SK-N-SH treated with all-trans-retinoic acid at 6 μM for 48 hours (cell line): ENCODE measurements around the gene PRR36.

ENCODE experiments used
- ATAC-seq: fragments of 200-7000 bp; cut with Tn5 transposase; 3 replicates; pipeline ENCODE4 v1.9.1; 2020; ENCODE audit warnings: mild to moderate bottlenecking, moderate library complexity
- ARNTL ChIP-seq: fragments of 450-650 bp; formaldehyde crosslinking; IDR thresholded peaks from 2 replicates; pipeline ENCODE4 v1.5.0; 2020; ENCODE audit warnings: low read depth, mild to moderate bottlenecking, moderate library complexity, borderline replicate concordance
- BACH2 ChIP-seq: fragments of 250-450 bp; sonication (Bioruptor Pico); IDR thresholded peaks from 2 replicates; pipeline ENCODE4 v1.9.0; 2021; ENCODE audit warnings: mild to moderate bottlenecking, borderline replicate concordance
- CREB5 ChIP-seq: fragments of 250-450 bp; sonication (Bioruptor Pico); IDR thresholded peaks from 2 replicates; pipeline ENCODE4 v1.5.1; 2020; ENCODE audit warnings: low read depth, mild to moderate bottlenecking, moderate library complexity
- CSDC2 ChIP-seq: fragments of 250-450 bp; sonication (Bioruptor Pico); IDR thresholded peaks from 2 replicates; pipeline ENCODE4 v1.5.0; 2020; ENCODE audit warnings: mild to moderate bottlenecking, moderate library complexity
- ESRRG ChIP-seq: fragments of 250-450 bp; sonication (Bioruptor Pico); IDR thresholded peaks from 2 replicates; pipeline ENCODE4 v1.6.1; 2021; ENCODE audit warnings: mild to moderate bottlenecking
- GLIS3 ChIP-seq: fragments of 250-450 bp; sonication (Bioruptor Pico); IDR thresholded peaks from 2 replicates; pipeline ENCODE4 v1.5.0; 2020; ENCODE audit warnings: mild to moderate bottlenecking, moderate library complexity
- ISL1 ChIP-seq: fragments of 250-450 bp; sonication (Bioruptor Pico); IDR thresholded peaks from 2 replicates; pipeline ENCODE4 v2.1.2; 2022; ENCODE audit warnings: mild to moderate bottlenecking, moderate library complexity
- OSR1 ChIP-seq: fragments of 250-450 bp; sonication (Bioruptor Pico); IDR thresholded peaks from 2 replicates; pipeline ENCODE4 v1.8.0; 2022; ENCODE audit warnings: moderate library complexity, mild to moderate bottlenecking, inconsistent platforms
- PATZ1 ChIP-seq: fragments of 250-450 bp; sonication (Bioruptor Pico); IDR thresholded peaks from 2 replicates; pipeline ENCODE4 v1.8.0; 2020; ENCODE audit warnings: mild to moderate bottlenecking, moderate library complexity, borderline replicate concordance
- POU6F1 ChIP-seq: fragments of 250-450 bp; sonication (Bioruptor Pico); IDR thresholded peaks from 2 replicates; pipeline ENCODE4 v1.8.0; 2021; ENCODE audit warnings: low read depth, mild to moderate bottlenecking, moderate library complexity, borderline replicate concordance
- PPARA ChIP-seq: fragments of 250-450 bp; sonication (Bioruptor Pico); IDR thresholded peaks from 2 replicates; pipeline ENCODE4 v1.5.0; 2020; ENCODE audit warnings: mild to moderate bottlenecking, borderline replicate concordance
- RARB ChIP-seq: fragments of 250-450 bp; sonication (Bioruptor Pico); IDR thresholded peaks from 2 replicates; pipeline ENCODE4 v1.8.0; 2021; ENCODE audit warnings: mild to moderate bottlenecking, moderate library complexity
- SNAI2 ChIP-seq: fragments of 250-450 bp; sonication (Bioruptor Pico); IDR thresholded peaks from 2 replicates; pipeline ENCODE4 v1.5.0; 2020; ENCODE audit warnings: mild to moderate bottlenecking, moderate library complexity
- TCF4 ChIP-seq: fragments of 250-450 bp; sonication (Bioruptor Pico); IDR thresholded peaks from 2 replicates; pipeline ENCODE4 v1.8.0; 2021; ENCODE audit warnings: mild to moderate bottlenecking, moderate library complexity, borderline replicate concordance
- TOX ChIP-seq: fragments of 250-450 bp; sonication (Bioruptor Pico); IDR thresholded peaks from 2 replicates; pipeline ENCODE4 v1.8.0; 2021; ENCODE audit warnings: mild to moderate bottlenecking, moderate library complexity, borderline replicate concordance
- TSHZ2 ChIP-seq: fragments of 250-450 bp; sonication (Bioruptor Pico); IDR thresholded peaks from 2 replicates; pipeline ENCODE4 v1.5.0; 2020; ENCODE audit warnings: mild to moderate bottlenecking, moderate library complexity
- ZC3H10 ChIP-seq: fragments of 250-450 bp; sonication (Bioruptor Pico); IDR thresholded peaks from 2 replicates; pipeline ENCODE4 v1.5.1; 2021; ENCODE audit warnings: mild to moderate bottlenecking, moderate library complexity
- ZFP30 ChIP-seq: fragments of 450-650 bp; formaldehyde crosslinking; IDR thresholded peaks from 2 replicates; pipeline ENCODE4 v1.5.0; 2022; ENCODE audit warnings: mild to moderate bottlenecking, moderate library complexity
- ZNF565 ChIP-seq: fragments of 450-650 bp; formaldehyde crosslinking; conservative IDR thresholded peaks from 2 replicates; pipeline ENCODE4 v1.5.0; 2020; ENCODE audit warnings: low read depth, mild to moderate bottlenecking, moderate library complexity
- ZNF70 ChIP-seq: fragments of 450-650 bp; formaldehyde crosslinking; IDR thresholded peaks from 2 replicates; pipeline ENCODE4 v1.5.0; 2020; ENCODE audit warnings: mild to moderate bottlenecking, moderate library complexity
- ZNF8 ChIP-seq: fragments of 450-650 bp; formaldehyde crosslinking; IDR thresholded peaks from 2 replicates; pipeline ENCODE4 v1.5.0; 2020; ENCODE audit warnings: mild to moderate bottlenecking, moderate library complexity

The PRR36 gene

GRCh38 chr19:7908078-7908699 lies 34.0 kb upstream of the PRR36 start:
- no peak for TF ChIP-seq ARNTL (CRISPR knock-in tag)
- no peak for ATAC-seq

GRCh38 chr19:7907544-7907943 lies 33.4 kb upstream of the PRR36 start:
- no peak for TF ChIP-seq PPARA (CRISPR knock-in tag)
- TF ChIP-seq ZC3H10, result no peak
- TF ChIP-seq POU6F1 (CRISPR knock-in tag), result no peak
- no peak for TF ChIP-seq PATZ1 (CRISPR knock-in tag)
- no peak for TF ChIP-seq ESRRG (CRISPR knock-in tag)
- no peak for TF ChIP-seq TSHZ2 (CRISPR knock-in tag)
- TF ChIP-seq CREB5 (CRISPR knock-in tag), result no peak
- TF ChIP-seq ZNF565 (CRISPR knock-in tag), result no peak
- TF ChIP-seq ZNF70 (CRISPR knock-in tag), result no peak
- no peak for TF ChIP-seq GLIS3 (CRISPR knock-in tag)
- no peak for TF ChIP-seq TOX (CRISPR knock-in tag)
- no peak for TF ChIP-seq ISL1
- no peak for TF ChIP-seq ZNF8 (CRISPR knock-in tag)
- no peak for TF ChIP-seq CSDC2 (CRISPR knock-in tag)
- TF ChIP-seq ARNTL (CRISPR knock-in tag), result no peak
- no peak for ATAC-seq

GRCh38 chr19:7907122-7907521 lies 32.9 kb upstream of the PRR36 start:
- ATAC-seq, result no peak
- TF ChIP-seq TSHZ2 (CRISPR knock-in tag) (no peak), RARB (CRISPR knock-in tag) (no peak), CSDC2 (CRISPR knock-in tag) (no peak), TCF4 (CRISPR knock-in tag) (no peak), BACH2 (CRISPR knock-in tag) (no peak), SNAI2 (CRISPR knock-in tag) (no peak), OSR1 (CRISPR knock-in tag) (no peak), ZNF70 (CRISPR knock-in tag) (no peak), POU6F1 (CRISPR knock-in tag) (no peak), ARNTL (CRISPR knock-in tag) (no peak), ISL1 (no peak), GLIS3 (CRISPR knock-in tag) (no peak), PPARA (CRISPR knock-in tag) (no peak), ZNF565 (CRISPR knock-in tag) (no peak), ESRRG (CRISPR knock-in tag) (no peak), ZC3H10 (no peak), ZFP30 (CRISPR knock-in tag) (no peak)
- TF ChIP-seq, all 23 proteins: peak for 0
